Erythroblast (primary cell): ENCODE measurements around the gene CHID1.

Experiments used
- DNase-seq, 2 experiments: peaks; one replicate each; lab custom pipeline; 2025; lab: John Stamatoyannopoulos, UW
- GATA1 ChIP-seq: IDR thresholded peaks from 2 replicates; pipeline ENCODE4 v1.6.1; 2011; ENCODE audit warnings: low read depth, mild to moderate bottlenecking, control low read depth, low read length, moderate library complexity
- POLR2A ChIP-seq: IDR thresholded peaks from 2 replicates; pipeline ENCODE4 v1.6.1; 2011; ENCODE audit warnings: mild to moderate bottlenecking, low read length

Gene CHID1

DNA sequence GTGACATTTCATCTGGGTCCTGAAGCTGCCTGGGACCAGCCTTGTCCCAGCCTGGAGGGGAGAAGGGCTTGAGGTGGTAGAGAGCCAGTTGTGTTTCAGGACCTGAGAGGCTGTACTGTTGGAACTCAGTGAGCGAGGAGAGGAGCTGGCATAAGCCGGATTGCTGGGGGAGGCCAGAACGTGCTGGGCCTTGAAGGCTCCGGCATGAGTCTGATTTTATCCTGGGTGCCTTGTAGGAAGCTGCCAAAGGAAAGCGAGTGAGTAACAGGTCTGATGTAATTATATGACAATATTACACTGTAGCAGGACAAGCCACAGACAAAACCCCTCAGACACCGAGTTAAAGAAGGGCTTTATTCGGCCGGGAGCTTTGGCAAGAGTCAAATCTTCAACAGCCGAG is 32.2 kb upstream of the CHID1 start:
- DNase-seq, result peak in 1 of 2 experiments; percentile 51
- TF ChIP-seq POLR2A, result no peak
- TF ChIP-seq GATA1, result no peak

DNA sequence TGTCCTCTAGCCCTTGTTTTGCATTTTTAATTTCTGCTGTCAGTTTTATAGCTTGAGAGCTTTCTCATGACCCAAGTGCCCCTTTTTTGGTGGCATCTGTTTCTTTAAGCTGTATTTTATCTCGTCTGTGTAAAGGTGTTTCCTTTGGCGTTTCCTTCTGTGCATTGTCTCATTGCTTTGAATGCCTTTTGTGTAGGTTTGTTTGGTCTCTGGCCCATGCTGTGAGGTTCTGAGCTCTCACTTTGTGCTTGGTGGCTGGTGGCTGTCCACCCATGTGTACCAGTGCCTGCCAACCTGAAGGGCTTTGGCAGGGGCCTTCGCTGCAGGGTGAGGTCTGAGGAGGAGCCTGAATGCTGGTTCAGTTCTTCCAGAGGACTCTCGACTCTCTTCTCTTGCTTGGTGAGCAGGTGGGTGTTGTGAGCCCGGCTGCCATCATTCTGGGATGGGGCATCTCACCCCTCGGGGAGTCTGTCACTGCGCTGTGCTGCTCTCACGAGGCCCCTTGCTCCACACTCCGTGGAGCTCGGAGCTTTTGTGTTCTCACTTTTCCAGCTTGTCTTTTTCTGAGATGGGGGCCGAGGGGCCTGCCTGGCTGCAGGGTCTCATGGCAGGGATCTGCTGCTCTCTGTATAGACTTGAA is 30.0 kb upstream of the CHID1 start:
- DNase-seq, result no peak
- no peak for TF ChIP-seq GATA1
- no peak for TF ChIP-seq POLR2A

DNA sequence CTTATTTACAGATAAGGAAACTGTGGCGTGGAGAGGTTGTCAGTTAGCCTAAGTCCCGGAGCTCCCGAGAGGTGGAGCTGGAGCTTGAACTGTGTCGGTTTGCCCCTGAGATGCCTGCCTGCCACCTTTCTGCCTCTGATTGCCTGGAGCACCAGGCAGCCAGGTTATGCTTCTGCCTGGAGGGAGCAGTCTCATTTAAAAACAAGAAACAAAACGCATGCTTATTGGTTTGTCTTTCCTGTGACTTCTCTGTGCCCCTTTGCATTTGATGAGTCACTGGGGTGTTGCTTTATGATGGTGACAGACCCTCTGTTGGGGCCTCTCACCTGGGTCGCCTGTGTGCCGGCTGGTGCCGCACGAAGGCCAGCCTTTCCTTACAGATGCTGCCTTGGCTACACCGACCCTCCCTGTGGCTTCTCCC is 27.2 kb upstream of the CHID1 start:
- no peak for TF ChIP-seq POLR2A
- TF ChIP-seq GATA1, result no peak

DNA sequence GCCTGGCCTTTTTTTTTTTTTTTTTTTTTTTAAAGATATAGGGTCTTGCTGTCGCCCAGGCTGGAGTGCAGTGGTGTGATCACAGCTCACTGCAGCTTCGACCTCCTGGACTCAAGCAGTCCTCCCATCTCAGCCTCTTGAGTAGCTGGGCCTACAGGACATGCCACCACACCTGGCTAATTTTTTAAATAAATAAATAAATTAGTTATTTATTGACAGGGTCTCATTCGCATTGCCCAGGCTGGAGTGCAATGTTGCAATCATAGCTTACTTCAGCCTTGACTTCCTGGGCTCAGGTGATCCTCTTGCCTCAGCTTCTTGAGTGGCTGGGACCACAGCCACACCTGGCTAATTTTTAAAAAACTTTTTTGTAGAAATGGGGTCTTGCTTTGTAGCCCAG is 25.6 kb upstream of the CHID1 start:
- no peak for DNase-seq
- TF ChIP-seq POLR2A, result no peak
- TF ChIP-seq GATA1, result no peak

More for the DNA sequence above, 27.2 kb upstream of the CHID1 start:
- DNase-seq, result peak in 1 of 2 experiments; percentile 21

DNA sequence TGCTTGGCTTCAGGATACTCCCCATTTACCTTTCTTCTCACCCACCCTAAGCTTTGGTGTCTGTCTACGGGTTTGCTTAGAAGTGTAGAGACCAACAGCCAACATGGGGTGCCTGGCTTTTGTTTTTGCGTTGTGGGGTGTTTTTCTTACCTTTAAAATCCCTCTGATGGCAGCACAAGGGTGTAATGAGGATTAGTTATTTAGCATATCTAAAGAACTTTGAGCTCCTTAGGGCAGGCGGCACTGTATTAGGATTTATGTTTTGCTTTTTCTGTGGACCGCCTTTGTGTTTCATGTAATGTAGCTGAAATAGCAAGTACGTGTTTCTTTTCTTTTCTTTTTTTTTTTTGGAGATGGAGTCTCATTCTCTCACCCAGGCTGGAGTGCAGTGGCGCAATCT is 23.9 kb upstream of the CHID1 start:
- TF ChIP-seq POLR2A, result no peak
- no peak for TF ChIP-seq GATA1
- DNase-seq, result no peak

DNA sequence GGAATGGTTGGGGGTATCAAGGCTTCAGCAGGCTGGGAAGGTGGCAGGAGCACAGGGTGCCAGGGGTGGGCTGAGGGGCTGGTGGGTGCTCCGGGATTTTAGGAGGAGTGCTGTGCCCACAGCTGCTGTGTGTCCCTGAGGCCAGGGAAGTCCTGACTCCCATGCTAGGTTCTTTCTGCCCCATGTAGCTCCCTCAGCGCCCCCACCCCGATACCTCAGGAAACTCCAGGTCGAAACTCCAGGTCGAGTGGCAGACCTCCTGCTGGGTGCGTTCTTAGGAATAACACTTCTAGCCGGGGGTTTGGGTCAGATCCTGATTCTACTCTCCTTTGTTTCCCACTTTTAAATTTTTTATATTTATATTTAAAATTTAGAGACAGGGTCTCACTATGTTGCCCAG is 23.3 kb upstream of the CHID1 start:
- no peak for TF ChIP-seq POLR2A
- TF ChIP-seq GATA1, result no peak
- no peak for DNase-seq

DNA sequence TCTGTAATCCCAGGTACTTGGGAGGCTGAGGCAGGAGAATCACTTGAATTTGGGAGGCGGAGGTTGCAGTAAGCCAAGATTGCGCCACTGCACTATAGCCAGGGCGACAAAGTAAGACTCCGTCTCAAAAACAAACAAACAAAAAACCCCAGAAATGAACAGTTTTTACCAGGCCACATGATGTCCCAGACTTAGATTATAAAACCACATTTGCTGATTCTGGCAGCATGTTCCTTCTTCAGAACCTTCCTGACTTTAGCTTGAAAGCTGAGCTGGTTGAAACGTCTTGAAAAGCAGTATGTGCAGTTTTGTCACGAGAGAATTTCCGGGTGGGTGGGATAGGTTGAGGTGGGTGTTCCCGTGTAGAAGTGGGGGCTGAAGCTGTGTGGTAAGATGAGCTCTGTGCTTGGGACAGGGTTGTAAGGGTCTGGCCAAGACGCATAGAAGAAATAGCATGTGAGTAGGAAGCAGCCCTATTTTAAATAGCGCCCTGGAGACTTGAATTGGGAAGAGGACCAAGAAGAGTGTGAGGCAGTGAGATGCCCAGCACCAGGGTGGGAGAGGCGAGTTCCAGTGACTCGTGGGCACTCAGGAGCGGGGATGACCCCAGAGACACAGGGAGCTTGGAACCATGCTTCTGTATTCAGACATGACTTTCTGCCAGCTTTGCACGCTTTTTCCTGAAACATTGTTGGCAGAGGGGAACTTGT is 22.7 kb upstream of the CHID1 start:
- TF ChIP-seq POLR2A (no peak), GATA1 (no peak)
- DNase-seq, result no peak

DNA sequence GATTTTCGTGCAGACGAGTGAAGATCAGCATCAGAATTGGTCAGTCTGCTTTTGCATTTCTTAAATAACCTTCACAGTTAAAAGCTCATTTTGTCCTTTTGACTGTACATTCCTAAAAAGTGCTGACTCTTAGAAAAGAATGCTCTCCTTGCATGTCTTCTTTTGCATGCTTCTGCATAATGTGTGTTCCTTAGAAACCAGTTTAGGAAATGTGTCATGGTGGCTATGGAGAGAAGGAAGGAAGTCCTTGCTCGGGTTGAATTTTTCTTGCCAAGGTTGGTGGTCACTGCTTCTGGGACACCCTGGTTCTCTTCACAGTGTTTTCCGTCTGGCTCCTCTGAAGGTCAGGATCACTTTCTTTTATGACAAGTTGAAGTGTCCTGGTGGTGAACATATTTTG is 21.8 kb upstream of the CHID1 start:
- DNase-seq, result no peak
- TF ChIP-seq POLR2A (no peak), GATA1 (no peak)

DNA sequence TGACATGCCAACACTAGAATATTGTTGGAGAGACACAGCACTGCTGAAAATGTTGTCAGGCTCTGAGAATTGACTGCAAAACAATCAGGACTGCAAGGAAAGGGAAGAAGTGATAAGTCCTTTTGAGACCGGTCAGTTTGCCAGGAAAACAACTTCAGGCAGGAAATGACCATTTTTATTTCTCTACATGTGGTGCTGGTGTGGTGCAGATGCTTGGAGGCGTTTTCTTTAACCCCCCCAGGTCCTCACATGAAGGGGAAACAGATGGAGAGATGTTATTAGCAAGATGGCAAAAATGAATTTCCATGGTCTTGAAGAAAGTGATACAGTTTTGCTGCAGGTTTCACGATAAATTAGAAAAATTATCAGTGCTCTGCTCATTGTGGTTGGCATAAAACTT is 20.8 kb upstream of the CHID1 start:
- DNase-seq, result no peak
- TF ChIP-seq POLR2A (no peak), GATA1 (no peak)

DNA sequence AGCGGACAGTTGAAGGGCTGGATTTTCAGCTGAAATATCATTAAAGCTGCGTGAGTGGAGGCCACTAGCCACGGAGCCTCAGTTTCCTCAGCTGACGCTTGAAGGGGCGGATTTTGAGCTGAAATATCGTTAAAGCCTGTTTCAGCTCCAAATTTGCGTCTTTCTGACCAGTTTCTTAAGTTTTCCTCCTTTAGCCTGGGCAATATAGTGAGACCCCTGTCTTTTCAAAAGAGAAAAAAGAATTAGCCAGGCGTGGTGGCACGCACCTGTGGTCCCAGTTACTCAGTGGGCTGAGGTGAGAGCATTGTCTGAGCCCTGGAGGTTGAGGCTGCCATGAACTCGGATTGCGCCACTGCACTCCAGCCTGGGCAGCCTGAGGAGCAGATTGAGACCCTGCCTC is 18.8 kb upstream of the CHID1 start:
- TF ChIP-seq POLR2A, result no peak
- no peak for DNase-seq

DNA sequence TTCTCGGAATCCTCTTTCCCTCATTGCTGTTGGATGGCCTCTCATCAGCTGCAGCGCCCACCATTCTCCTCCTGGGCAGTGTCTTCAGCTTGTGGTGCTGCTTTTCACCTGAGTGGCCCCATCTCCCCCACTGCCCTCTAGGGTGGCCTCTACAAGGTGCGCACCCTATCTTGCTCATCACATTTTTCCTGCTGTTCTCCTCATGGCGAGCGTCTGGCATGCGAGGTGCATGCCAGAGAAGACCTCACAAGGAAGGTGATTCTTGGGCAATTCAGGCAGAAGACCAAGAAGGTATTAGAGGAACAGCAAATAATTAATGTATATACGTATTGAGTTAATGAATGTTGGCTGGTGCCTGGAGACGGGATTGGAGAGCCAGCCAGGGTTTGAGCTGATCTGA is 18.2 kb upstream of the CHID1 start:
- DNase-seq, result no peak

DNA sequence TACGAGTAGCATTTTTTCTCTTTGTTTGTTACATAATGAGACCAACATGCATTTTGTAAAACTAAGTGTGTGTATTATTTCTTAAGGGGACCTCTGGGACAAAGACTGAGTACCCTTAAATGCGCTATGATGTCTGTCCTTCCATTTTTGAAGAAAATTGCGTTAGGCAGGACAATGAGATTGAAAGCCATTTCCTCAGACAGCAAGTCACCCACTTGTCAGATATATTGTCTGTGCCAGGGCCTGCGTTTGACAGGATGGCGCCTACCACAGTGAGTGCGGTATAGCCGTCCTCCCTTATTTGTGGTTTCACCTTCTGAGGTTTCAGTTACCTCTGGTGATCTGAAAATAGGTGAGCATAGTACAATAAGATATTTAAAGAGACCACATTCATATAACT is 17.3 kb upstream of the CHID1 start:
- no peak for DNase-seq
- TF ChIP-seq GATA1 (no peak), POLR2A (no peak)

More for the DNA sequence above, 18.2 kb upstream of the CHID1 start:
- no peak for TF ChIP-seq GATA1
- no peak for TF ChIP-seq POLR2A

DNA sequence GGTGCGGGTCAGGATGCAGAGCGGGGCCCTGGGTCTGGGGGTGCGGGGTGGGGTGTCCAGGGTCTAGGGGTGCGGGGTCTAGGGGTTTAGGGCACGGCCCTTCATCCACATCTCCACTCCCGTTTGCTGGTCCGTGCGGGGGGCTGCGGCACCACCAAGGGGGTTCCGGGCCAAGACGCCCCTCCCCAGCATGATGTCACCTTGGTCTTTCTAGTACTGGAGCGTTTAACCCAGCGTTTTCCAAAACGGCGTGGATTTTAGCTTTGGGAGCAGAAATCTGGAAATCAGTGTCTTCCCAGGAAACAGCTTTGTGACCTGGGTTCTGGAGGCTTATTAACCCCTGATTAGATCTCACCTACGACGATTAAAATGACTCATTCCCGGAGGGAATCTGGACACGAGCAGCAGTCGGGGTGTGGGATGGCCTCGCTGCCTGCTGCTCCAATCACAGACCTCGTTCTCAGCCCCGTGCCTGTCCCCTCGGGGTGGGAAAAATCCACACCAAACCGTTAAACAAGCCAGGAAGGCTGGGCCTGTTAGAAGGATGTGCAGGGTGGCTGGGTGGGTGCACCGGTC is 15.8 kb upstream of the CHID1 start:
- DNase-seq, result no peak
- no peak for TF ChIP-seq POLR2A
- TF ChIP-seq GATA1, result no peak

DNA sequence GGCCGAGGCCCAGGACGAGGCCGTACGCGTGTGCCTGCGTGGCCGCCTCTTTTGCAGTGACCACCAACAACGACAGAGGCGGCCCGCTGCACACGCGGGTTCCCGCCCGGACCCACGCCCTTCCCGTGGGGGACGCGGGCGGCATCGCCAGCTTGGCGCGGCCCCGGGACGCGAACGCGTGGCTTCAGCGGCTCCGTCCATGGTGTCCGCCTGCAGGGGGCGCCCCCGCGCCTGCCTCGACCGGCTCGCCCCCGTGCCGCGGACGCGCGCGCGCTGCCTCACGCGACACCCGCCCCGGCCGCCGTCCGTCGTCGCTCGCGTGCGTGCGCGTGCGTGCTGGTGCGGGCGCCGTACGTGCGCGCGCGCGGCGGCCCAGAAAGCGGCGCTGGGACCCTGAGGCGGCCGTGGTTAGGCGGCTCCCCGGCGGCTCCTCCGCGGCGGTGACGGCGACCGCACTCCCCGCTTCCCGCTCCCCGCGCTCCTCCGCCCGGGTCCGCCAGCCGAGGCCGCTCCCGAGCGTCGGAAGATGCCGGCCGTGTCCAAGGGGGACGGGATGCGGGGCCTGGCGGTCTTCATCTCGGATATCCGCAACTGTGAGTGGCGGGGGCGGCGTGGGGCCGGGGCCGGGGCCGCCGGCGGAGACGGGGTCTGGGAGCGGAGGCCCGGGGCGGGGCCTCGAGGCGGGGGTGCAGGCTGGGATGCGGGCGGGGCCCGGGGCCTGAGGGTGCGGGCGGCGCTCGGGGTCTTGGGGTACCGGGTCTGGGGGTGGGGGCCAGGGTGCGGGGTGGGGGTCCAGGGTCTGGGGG is 15.1 kb upstream of the CHID1 start, which contains the start of gene AP2A2:
Gene AP2A2 (plus strand): TSS at position 375 of the 806 bp plus-strand sequence. CDS start 152 bp downstream, at position 527.
- peak; percentile 96 to 98 for DNase-seq
- TF ChIP-seq GATA1, result no peak
- TF ChIP-seq POLR2A, result peak; percentile 40
